ENCODE measurements around the gene GLT8D2.
A peak's percentile ranks its signal among the peaks of the same experiment; 100 is the strongest.

GLT8D2 gene

DNA sequence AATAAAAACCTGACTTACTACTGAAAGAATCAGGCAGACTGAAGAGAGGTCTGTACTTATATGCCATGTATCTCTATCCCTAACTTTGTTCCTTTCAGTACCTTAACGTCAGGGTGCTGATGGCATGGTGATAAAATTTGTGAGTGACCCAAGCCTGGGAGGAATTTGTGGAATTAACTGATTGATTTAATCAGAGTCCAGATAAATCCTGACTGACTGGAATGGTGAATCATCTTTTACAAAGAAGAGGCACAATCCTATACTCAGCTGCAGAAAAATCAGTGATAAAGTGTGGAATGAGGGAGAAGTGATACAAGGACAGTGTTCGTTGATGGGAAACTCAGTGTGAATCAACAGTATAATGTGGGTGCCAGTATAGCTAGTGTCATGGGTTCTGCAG, 80.6 kb downstream of the GLT8D2 start:
- no peak for DNase-seq (ENCODE audit: extremely low read depth, low read depth)
- TF ChIP-seq, protein P1, sequence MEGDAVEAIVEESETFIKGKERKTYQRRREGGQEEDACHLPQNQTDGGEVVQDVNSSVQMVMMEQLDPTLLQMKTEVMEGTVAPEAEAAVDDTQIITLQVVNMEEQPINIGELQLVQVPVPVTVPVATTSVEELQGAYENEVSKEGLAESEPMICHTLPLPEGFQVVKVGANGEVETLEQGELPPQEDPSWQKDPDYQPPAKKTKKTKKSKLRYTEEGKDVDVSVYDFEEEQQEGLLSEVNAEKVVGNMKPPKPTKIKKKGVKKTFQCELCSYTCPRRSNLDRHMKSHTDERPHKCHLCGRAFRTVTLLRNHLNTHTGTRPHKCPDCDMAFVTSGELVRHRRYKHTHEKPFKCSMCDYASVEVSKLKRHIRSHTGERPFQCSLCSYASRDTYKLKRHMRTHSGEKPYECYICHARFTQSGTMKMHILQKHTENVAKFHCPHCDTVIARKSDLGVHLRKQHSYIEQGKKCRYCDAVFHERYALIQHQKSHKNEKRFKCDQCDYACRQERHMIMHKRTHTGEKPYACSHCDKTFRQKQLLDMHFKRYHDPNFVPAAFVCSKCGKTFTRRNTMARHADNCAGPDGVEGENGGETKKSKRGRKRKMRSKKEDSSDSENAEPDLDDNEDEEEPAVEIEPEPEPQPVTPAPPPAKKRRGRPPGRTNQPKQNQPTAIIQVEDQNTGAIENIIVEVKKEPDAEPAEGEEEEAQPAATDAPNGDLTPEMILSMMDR (IDR thresholded peaks at IDR 0.05; ENCODE audit: low read depth, low read length, missing control alignments), result no peak
- no peak overlapping the region for H3K4me3 ChIP-seq (replicated peaks; ENCODE audit: low read depth, low read length)

DNA sequence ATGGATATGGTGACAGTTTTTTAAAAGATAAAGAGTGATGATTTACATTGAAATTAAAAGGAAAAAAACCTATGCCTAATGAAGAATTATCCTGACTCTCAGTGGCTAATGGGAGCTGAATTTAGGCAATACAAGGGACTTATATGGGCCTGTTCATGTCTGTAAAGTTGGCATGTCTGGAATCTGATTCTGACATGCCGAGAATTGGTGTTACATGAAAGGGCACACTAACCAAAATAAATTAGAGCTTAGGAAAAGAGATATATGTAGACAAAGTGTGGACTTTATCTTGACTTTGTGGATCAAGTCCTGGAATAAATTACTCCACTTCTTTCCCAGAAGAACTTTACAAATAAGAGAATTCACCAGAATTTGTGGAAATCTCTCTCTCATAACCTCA, 83.3 kb downstream of the GLT8D2 start:
- TF ChIP-seq, protein P1 (IDR thresholded peaks at IDR 0.05; ENCODE audit: low read depth, low read length, missing control alignments), result no peak
- peak overlapping the region; percentile 96 for H3K4me3 ChIP-seq (replicated peaks; ENCODE audit: low read depth, low read length)
- no peak for DNase-seq (ENCODE audit: extremely low read depth, low read depth)

DNA sequence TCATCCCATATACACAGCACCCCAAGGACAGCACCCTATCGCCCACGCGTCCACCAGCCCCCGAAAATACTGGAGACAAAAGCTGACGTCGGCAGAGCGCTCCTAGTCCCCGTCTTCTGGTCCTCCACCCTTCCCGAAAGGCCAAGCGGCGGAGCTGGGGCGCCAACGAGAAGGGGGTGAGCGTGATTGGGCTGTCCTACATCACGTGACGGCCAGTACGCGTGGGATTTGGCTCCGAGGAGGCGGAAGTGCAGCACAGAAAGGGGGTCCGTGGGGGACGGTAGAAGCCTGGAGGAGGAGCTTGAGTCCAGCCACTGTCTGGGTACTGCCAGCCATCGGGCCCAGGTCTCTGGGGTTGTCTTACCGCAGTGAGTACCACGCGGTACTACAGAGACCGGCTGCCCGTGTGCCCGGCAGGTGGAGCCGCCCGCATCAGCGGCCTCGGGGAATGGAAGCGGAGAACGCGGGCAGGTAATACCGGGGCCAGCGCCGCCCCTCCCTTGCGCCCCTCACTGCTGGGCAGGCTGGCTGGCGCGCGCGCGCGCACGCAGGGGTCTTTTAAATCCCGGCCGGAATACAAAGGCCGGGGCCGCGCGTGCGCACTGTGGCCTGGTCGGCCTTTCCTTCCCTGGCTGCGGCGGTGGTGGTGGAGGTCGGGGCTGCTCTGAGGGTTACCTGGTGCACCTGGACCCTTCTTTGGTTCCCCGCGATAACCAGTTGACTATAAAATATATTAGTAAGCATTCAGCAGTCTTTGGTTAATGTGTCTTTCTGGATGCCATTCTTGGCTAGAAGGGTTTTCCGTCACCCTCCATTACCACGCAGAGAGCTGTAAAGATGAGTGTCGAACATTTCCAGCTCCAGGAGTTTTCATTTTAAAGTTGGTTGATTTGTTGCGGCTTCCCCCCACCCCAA, 84.1 kb downstream of the GLT8D2 start, which contains the start of gene TDG:
TDG (plus strand) TSS at position 283 of the 915 bp plus-strand sequence; CDS start at position 449, 166 bp downstream.
- peak; percentile 98 for DNase-seq (ENCODE audit: extremely low read depth, low read depth)
- H3K4me3 ChIP-seq (replicated peaks; ENCODE audit: low read depth, low read length), result peak within 1 kb of the TSS; percentile 96
- TF ChIP-seq, protein P1 (IDR thresholded peaks at IDR 0.05; ENCODE audit: low read depth, low read length, missing control alignments), result no peak

DNA sequence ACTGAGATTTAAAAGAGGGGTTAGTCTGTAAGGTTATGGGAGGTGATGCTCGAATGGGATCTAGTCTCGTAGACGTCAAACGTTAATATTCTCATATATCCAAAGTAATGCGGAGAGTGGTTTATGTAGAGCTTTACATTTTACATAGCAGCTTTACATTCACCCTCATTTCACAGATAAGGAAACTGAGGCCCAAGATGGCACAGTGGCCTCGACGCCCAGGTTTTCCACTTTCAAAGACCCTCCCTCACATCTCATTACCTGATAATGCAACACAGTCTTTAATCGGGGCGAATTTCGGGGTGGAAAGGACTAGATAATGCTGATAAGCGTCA, 84.8 kb downstream of the GLT8D2 start:
- TF ChIP-seq, protein P1 (IDR thresholded peaks at IDR 0.05; ENCODE audit: low read depth, low read length, missing control alignments), result no peak
- no peak for DNase-seq (ENCODE audit: extremely low read depth, low read depth)
- H3K4me3 ChIP-seq (replicated peaks; ENCODE audit: low read depth, low read length), result peak overlapping the region; percentile 96

DNA sequence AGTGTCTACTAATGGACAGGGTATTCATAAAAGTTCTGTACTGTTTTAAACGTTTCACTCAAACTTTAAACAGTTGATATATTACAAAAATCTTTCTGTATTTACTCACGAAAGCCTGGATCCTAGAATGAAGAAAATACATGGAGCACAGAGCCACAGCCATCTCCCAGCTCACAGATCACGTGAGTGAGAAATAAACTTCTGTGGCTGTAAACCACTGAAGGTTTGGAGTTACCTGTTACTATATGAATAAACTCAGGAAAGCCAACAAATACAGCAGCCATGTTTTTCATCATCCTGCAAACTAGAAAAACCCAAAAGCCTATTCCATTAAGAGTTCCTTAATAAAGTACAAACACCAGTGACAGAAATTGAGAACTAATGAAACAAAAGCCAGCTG, 85.2 kb downstream of the GLT8D2 start:
- DNase-seq (ENCODE audit: extremely low read depth, low read depth), result no peak
- TF ChIP-seq, protein P1 (IDR thresholded peaks at IDR 0.05; ENCODE audit: low read depth, low read length, missing control alignments), result no peak

DNA sequence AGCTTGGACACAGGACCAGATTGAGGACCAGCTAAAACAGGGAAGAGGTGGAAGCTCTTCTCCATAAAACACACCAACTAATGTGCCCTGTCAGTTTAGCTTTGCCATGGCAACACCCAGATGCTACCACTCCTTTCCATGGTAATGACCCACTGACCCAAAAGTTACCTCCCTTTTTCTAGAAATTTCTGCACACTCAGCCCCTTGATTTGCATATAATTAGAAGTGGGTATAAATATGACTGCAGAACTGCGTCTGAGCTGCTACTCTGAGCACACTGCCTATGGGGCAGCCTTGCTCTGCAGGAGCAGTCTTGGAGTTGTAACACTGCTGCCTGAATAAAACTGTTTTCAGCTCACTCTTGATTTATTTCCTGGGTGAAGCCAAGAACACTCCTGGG, 87.5 kb downstream of the GLT8D2 start:
- TF ChIP-seq, protein P1 (IDR thresholded peaks at IDR 0.05; ENCODE audit: low read depth, low read length, missing control alignments), result no peak
- DNase-seq (ENCODE audit: extremely low read depth, low read depth), result no peak
- H3K4me3 ChIP-seq (replicated peaks; ENCODE audit: low read depth, low read length), result no peak overlapping the region

More for the DNA sequence above, 85.2 kb downstream of the GLT8D2 start:
- peak overlapping the region; percentile 96 for H3K4me3 ChIP-seq (replicated peaks; ENCODE audit: low read depth, low read length)
